HG03457 (cell line): ENCODE results near the gene CYP46A1.
"Not testable (repeated sequence)": the region's sequence is repeated elsewhere in the genome, so short reads cannot be mapped to it uniquely, and the experiment has no call there.

ENCODE experiments used
- ATAC-seq: cut with Tn5 transposase; IDR thresholded peaks from one replicate; pipeline ENCODE4 v1.9.1; 2021; ENCODE audit warnings: moderate number of reproducible peaks; ENCODE audit not compliant: unreplicated experiment

Gene CYP46A1

DNA sequence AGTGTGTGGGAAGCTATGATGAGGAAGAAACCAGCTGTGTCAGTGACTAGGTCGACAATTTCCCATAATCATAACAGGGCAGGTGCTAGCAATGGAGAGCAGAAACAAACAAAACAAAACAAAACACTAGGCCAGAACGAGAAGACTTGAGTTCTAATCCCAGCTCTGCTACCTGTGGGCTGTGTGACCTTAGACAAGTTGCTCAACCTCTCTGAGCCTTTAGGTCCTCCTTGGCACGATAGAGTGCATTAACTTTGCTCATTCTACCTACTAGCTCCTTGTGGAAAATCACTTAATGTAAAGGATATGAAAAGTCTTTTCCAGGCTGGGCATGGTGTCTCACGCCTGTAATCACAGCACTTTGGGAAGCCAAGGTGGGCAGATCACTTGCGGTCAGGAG lies 27.9 kb upstream of the CYP46A1 start:
- no peak for ATAC-seq

DNA sequence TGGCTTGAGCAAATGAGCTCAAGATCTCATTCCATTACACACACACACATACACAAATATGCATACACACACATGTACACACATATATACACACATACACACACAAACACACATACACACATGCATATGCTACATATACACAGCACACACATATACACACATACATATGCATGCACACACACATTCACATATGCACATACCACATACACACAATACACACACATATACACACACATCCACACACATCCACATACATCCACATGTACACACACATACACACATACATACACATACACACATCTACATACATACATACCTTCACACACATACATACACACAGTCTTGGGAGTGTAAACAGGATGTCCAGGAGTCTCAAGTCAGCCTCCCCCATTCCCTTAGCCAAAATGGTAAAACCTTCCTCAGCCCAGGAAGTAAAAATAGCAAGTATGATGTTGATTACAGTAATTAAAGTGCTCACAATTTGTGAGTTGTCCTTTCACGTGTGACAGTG lies 26.4 kb upstream of the CYP46A1 start:
- no peak for ATAC-seq

DNA sequence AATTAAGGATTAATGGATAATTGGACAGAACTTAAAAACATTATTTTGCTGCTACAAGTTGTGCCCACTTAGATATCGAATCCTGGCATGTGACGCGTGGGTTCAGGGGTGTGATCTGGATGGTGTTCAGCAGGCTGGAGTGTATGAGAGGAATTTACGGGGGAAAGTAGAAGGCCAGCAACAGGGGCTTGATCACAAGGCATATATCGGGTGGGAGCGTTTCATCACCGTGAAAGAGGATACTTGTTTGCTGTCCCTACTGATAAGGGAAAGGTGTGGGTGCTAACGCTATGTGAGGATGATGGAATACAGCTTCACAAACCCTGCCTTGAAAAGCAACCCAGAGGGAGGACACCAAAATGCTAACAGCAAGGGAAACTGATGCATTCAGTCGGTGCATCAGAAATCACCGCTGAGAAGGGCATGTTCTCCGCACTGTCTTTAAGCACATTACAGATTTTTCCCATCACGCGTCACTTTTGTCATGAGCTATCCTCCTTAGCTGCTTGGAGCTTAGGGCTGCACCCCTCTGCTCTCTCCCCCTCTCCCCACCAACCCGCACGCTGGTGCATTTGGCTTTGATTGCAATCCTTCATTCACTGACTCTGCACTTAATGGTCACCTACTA lies 25.8 kb upstream of the CYP46A1 start:
- ATAC-seq, result no peak

DNA sequence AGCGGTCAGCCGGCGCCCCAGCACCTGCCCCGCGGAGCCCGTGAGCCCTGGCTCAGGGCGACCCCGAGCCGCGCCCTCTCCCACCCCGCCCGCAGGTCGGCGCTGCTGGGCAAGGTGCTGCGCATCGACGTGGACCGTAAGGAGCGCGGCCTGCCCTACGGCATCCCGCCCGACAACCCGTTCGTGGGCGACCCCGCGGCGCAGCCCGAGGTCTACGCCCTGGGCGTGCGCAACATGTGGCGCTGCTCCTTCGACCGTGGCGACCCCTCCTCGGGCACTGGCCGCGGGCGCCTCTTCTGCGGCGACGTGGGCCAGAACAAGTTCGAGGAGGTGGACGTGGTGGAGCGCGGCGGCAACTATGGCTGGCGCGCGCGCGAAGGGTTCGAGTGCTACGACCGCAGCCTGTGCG lies 24.8 kb upstream of the CYP46A1 start:
- ATAC-seq, result no peak

DNA sequence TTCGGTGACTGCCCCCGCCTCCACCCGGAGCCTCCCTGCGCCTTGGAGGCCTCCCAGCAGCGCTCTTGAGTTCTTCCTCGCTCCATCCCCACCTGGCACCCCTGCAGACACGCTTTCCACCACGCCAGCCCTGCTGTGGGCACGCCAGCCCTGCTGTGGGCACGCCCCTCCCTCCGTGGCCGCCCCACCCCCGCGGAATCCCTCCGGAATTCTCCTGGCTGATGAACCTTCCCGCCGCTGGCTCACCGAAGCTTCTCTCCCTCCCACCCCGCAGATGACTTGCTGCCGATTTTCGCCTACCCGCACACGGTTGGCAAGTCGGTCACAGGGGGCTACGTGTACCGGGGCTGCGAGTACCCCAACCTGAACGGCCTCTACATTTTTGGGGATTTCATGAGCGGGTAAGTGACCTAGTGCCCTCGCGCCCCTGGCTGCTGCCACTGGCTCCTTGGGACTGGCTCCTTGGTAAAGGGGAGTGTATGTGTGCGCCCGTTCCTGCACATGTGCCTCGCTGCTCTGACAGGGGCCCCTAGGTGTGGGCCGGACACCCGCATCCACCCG lies 24.0 kb upstream of the CYP46A1 start:
- ATAC-seq, result no peak

GRCh38 chr14:99660794-99661193 lies 23.3 kb upstream of the CYP46A1 start:
- ATAC-seq, result no peak

DNA sequence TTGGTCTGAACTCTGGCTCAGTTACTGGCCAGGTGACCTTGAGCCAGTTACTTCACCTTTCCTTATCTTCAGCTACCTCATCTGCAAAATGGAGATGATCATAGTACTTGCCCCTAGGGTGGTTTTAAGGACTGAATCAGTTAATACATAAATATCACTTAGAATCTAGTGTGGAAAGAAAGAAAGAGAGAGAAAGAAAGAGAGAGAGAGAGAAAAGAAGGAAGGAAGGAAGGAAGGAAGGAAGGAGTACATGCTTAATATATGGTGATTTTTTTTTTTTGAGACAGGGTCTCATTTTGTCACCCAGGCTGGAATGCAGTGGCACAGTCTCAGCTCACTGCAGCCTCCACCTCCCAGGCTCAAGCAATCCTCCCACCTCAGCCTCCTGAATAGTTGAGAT lies 22.9 kb upstream of the CYP46A1 start:
- ATAC-seq, result not testable (repeated sequence)

GRCh38 chr14:99662846-99663245 lies 21.3 kb upstream of the CYP46A1 start:
- ATAC-seq, result no peak

GRCh38 chr14:99663386-99664057 lies 20.6 kb upstream of the CYP46A1 start:
- no peak for ATAC-seq

- no peak for ATAC-seq
Observed at GRCh38 chr14:99664058-99664936, 19.8 kb upstream of the CYP46A1 start.

DNA sequence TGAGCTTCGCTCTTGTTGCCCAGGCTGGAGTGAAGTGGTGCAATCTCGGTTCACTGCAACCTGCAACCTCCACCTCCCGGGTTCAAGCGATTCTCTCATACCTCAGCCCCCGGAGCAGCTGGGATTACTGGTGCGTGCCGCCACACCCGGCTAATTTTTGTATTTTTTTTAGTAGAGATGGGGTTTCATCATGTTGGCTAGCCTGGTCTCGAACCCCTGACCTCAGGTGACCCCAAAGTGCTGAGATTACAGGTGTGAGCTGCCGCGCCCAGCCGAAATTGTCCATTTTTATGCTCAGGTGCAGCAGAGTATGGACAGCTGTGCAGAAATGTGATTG lies 19.2 kb upstream of the CYP46A1 start:
- no peak for ATAC-seq

DNA sequence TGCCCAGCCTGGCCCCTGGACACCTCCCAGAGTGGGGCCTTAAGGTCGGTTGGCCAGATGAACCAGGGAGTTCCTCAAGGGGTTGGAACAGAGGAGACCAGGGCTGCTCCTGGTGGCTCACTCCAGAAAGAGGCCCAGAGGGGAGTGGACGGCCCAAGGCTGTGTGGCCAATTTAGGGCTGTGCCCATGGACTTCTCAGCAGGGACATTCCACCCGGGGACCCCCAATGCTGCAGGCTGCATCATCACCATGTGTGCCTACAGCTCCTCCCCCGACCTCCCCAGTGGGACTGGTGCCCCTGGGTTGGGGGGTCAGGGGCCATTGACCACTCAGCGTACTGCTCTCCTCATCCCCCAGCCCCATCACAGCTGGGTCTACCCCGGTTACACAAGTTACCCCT lies 17.6 kb upstream of the CYP46A1 start:
- ATAC-seq, result no peak

- ATAC-seq, result no peak
Observed at GRCh38 chr14:99667045-99667444, 17.1 kb upstream of the CYP46A1 start.

GRCh38 chr14:99667821-99668220 lies 16.3 kb upstream of the CYP46A1 start:
- no peak for ATAC-seq

DNA sequence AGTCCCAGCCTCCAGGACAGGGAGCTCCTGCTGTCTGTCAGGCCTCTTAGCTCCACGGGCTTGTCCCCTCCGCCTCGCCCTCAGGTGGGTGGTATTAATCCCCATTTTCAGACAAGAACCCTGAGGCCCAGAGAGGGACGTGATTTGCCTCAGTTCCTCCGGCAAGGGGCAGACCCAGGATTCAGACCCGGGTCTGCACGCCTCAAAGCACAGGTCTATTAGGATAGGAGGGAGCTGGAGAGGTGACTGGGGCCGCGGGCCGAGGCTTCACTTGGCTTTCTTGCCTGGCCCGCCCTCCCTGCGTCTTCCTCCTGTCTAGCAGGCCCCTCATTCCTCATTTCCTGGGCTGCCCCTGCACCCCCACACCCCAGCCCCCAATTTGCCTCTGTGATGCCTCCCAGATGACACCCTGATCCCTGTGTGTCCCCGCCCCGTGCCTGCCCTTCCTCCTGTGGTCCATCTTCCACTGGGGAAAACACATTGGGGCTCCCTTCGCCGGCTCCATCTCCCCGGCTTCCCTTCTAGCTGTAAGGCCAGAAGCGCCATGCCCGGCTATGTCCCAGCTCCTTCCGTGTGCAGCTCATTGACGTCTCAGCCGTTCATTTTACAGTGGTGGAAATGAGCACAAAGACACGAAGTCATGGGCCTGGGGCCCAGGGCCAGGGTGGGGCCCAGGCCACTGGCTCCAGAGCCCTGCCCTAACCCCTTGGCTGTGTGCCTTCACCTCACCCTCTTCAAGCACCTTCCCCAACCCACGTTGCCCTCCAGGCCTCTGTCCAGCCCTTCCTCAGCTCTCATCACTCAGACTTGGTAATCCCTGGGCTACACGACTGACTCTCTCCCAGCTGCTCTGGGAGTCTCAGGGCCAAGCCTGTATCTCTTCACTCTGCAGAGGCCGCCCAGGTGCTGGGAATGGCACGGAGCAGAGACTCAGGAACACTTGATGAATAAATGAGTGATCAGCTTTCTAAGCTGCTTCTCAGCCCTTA lies 15.5 kb upstream of the CYP46A1 start:
- ATAC-seq, result no peak

DNA sequence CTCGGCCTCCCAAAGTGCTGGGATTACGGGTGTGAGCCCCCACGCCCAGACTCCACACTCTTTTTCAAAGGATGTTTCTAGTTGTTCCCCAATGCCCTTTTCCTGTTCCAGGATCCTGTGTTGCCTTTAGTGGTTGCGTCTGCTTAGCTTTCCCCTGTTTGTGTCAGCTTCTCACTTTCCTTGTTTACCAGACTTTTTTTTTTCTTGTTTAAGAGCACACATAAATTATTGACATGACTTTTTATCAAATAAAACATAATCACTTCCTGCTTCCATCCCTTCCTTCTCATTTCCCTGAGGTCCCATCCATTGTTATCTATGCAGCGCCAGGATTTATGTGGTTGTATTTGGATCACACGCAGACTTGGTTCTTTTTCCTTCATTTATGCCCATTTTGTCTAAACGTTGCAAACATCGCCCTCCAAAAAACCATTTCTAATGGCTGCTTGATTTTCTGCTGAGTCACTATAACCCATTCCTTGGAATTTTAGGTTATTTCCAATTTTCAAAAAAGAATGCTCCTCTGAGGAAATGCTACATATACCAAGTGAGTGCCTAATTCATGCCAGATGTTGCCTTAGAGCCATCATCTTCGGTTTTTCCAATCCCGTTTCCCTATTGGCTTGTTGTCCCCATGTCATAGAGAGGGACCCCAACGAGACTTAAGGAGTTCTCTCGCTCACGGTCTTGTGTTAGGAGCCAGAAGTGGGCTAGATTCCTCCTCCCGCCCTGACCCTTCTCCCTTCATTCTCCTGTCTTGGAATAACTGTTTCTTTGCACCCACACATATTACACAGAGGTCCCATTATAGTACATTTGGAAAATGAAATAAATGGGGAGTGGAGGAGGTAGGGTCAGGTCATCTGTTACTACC lies 13.5 kb upstream of the CYP46A1 start:
- no peak for ATAC-seq

DNA sequence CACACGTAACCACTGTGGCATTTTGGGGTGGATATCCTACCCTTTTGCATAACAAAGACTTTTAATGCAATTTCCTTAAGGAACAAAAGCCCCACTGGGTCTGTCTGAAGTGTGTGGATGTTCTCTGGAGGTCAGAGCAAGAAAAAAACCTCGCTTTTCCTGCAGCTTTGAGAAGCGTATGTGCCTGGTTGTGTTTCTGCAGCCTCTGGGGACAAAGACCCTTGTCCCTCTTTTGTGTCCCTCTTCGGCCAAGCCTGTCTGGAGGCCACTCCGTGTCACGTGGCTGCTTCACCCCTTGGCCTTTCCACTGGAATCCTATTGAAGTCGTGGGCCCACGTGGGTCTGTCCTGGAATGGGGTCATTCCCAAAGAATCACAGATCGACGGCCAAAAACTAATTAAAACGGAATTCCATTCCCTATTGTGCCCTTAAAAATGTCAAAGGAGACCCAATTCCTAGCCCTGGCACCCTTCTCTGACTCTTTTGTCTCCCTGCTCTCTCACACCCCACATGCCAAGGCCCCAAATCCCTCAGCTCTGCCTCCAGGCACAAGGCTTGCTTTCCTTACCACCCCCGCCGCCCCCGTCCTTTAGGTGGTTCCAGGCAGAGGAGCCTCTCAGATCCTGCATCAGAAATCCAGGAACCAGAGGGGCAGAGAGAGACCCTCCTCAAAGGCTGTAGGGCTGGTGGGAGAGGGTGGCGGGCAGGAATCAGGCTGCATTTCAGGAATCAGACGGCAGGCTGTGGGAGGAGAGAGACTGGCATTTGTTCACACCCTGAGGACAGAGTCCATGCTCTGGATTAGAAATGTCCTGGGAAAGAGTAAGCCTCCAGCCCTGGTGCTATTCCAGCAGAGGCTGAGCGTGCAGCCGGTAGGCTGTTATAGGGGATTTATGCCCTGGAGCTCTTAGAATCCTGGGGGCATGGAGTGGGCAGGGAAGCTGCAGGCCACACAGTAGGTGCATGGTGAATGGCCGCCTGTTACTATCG lies 12.6 kb upstream of the CYP46A1 start:
- no peak for ATAC-seq
